Measurements from ENCODE around the gene TNPO2. TPM values are rescaled to one million over a fixed set of nuclear protein-coding genes. Genes with fewer than 3 reads are reported as not detected.

TNPO2 gene
- total RNA-seq, 1 donor from 2014 or later: 68.1 TPM

DNA sequence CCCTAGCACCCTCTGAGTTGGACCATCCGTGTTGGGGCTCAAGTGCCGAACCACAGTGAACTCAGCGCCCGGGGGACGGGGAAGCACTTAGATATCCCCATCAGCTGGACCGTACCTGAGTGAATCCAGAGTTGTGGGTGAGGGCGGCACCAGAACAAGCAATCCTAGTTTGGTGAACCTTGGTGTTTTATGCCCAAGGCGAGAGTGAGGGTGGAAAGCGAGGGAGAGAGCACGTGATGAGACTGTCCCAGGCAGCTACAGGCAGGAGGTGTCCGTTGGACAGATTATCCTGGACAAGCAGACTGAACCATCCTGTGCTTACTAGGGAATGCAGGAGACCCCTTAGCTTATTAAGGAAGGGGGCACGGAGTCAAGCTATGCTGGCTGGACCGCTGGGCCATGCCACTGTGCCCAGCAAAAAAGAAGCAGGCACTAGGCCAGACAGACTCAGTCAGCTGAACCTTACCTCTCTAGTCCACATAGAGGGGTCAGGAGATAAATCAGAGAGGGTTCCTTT is 14.2 kb upstream of the TNPO2 start:
- Mint-ChIP-seq H3K4me1 (ENCODE audit: unreplicated experiment) (peaks cover 22% of the 10 kb centered on the region), H3K36me3 (ENCODE audit: low read depth, unreplicated experiment) (peaks cover 20% of the 10 kb centered on the region), H3K4me3 (ENCODE audit: unreplicated experiment) (peak overlapping the region; percentile 100), H3K9me3 (ENCODE audit: unreplicated experiment) (no peaks in the 10 kb centered on the region), H3K27ac (ENCODE audit: unreplicated experiment) (peak overlapping the region; percentile 100), H3K27me3 (ENCODE audit: unreplicated experiment) (peaks cover 14% of the 10 kb centered on the region)
- TF ChIP-seq, protein P1, sequence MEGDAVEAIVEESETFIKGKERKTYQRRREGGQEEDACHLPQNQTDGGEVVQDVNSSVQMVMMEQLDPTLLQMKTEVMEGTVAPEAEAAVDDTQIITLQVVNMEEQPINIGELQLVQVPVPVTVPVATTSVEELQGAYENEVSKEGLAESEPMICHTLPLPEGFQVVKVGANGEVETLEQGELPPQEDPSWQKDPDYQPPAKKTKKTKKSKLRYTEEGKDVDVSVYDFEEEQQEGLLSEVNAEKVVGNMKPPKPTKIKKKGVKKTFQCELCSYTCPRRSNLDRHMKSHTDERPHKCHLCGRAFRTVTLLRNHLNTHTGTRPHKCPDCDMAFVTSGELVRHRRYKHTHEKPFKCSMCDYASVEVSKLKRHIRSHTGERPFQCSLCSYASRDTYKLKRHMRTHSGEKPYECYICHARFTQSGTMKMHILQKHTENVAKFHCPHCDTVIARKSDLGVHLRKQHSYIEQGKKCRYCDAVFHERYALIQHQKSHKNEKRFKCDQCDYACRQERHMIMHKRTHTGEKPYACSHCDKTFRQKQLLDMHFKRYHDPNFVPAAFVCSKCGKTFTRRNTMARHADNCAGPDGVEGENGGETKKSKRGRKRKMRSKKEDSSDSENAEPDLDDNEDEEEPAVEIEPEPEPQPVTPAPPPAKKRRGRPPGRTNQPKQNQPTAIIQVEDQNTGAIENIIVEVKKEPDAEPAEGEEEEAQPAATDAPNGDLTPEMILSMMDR (IDR thresholded peaks at IDR 0.05; ENCODE audit: unreplicated experiment): no peak
- DNase-seq (ENCODE audit: low spot score): no peak

DNA sequence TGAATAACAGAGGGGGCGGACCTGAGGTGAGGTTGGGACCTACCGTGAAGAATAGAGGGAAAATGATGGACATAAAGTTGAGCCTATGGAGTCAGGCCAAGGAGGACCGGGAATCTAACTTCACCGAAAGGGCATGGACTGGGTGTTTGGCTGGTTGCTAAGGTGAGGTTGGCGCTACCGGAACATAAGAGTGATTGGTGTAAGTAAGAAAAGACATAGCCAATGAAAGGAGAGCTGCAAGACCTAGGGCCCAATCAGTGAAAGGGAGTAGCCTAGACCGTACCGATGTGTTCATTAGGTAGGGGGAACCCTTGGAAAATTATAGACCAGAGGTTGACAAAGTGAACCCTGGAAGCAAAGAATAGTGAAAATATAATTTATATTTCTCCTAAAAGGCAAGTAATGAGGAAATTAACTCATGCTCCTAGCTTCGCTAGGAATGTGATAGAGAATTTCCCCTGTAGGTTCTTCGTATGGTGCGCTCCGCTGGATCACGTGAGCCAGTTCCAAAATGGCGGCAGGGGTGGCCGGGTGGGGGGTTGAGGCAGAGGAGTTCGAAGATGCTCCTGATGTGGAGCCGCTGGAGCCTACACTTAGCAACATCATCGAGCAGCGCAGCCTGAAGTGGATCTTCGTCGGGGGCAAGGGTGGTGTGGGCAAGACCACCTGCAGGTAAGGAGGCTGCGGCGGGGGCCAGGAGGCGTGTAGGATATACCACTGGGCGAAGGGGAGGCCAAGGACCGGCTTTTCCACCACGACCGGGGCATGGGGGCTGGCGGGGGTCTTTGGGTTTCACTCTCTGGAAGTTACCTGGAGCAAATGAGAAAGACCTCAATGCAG is 13.5 kb upstream of the TNPO2 start, which contains the start of gene GET3:
Gene GET3, plus strand, starts transcription at position 503 of the 840 bp plus-strand sequence. Its CDS starts 9 bp downstream, at position 512.
- Mint-ChIP-seq H3K4me1 (ENCODE audit: unreplicated experiment) (peaks cover 27% of the 10 kb centered on the region), H3K27ac (ENCODE audit: unreplicated experiment) (peak within 1 kb of the TSS; percentile 100), H3K4me3 (ENCODE audit: unreplicated experiment) (peak within 1 kb of the TSS; percentile 100), H3K9me3 (ENCODE audit: unreplicated experiment) (no peaks in the 10 kb centered on the region), H3K36me3 (ENCODE audit: low read depth, unreplicated experiment) (peaks cover 17% of the 10 kb centered on the region), H3K27me3 (ENCODE audit: unreplicated experiment) (peaks cover 14% of the 10 kb centered on the region)
- TF ChIP-seq, protein P1 (IDR thresholded peaks at IDR 0.05; ENCODE audit: unreplicated experiment): no peak
- DNase-seq (ENCODE audit: low spot score): peak; percentile 83

DNA sequence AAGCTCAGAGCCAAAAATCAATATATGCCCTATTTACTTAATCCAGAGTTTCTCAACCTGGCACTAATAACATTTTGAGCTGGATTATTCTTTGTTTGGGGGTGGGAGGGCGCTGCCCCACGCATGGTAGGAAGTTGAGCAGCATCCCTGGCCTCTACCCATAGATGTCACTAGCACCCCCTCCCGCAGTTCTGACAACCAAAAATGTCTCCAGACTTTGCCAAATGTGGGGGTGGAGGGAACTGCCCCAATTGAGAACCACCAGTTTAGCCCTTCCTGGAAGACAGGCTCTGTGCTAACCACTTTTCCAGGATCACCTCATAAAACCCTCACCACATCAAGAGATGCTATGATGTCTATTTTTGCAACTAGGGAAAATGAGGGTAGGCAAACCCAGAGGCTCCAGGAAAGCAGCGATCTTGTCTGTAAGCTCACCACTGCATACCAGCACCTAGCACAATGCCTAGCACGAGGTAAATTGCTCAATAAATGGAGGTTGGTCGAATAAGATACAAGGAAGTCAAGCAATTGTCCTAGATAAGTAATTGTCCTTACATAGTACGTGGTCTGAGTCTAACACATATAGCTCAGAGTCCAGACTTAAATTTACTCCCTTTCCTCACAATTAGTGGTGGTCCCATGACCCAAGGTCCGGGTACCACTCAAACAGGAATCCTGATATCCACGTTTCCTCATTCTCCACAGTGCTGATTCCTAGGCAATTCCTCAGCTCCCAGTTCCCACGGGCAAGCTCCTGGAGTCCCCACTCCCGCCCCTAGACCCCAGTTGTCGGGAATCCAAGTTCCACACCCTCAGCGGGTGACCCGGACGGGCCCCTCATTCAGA is 9.9 kb upstream of the TNPO2 start:
- Mint-ChIP-seq H3K36me3 (ENCODE audit: low read depth, unreplicated experiment) (peaks cover 20% of the 10 kb centered on the region), H3K4me3 (ENCODE audit: unreplicated experiment) (peak overlapping the region; percentile 98), H3K27me3 (ENCODE audit: unreplicated experiment) (peaks cover 18% of the 10 kb centered on the region), H3K4me1 (ENCODE audit: unreplicated experiment) (peaks cover 29% of the 10 kb centered on the region), H3K27ac (ENCODE audit: unreplicated experiment) (peak overlapping the region; percentile 97), H3K9me3 (ENCODE audit: unreplicated experiment) (no peaks in the 10 kb centered on the region)
- no peak for DNase-seq (ENCODE audit: low spot score)
- TF ChIP-seq, protein P1 (IDR thresholded peaks at IDR 0.05; ENCODE audit: unreplicated experiment): peak; percentile 12

DNA sequence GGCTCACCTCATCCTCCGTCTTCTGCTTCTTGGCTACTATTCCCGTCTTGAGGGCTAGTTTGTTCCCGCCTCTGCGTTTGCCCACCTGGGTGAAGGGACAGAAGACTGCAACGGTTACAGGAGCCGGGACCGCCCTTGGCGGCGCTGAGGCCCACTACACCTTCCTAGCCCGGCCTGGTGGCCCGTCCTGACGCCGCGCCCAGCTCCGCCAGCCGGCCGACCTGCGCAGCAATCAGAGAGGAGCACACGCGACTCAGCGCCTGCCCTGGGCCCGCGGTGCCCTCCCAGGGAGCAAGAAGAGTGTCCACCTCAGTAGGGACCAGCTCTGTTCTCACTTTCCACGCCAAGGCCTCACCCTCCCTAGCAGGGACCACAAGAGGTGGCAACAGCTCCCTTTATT is 7.6 kb upstream of the TNPO2 start:
- H3K4me3 Mint-ChIP-seq (ENCODE audit: unreplicated experiment): no peak overlapping the region
- H3K36me3 Mint-ChIP-seq (ENCODE audit: low read depth, unreplicated experiment): peaks cover 19% of the 10 kb centered on the region
- no peaks in the 10 kb centered on the region for H3K9me3 Mint-ChIP-seq (ENCODE audit: unreplicated experiment)
- peaks cover 12% of the 10 kb centered on the region for H3K27me3 Mint-ChIP-seq (ENCODE audit: unreplicated experiment)
- TF ChIP-seq, protein P1 (IDR thresholded peaks at IDR 0.05; ENCODE audit: unreplicated experiment): no peak
- peaks cover 17% of the 10 kb centered on the region for H3K4me1 Mint-ChIP-seq (ENCODE audit: unreplicated experiment)
- DNase-seq (ENCODE audit: low spot score): no peak
- no peak overlapping the region for H3K27ac Mint-ChIP-seq (ENCODE audit: unreplicated experiment)
